Jurkat, Clone E6-1 (cell line): ENCODE data around the gene BRICD5.
A peak's percentile ranks its signal among the peaks of the same experiment; 100 is the strongest.
"Not testable (repeated sequence)": the region's sequence is repeated elsewhere in the genome, so short reads cannot be mapped to it uniquely, and the experiment has no call there.

ENCODE experiments used
- DNase-seq: peaks from one replicate; pipeline ENCODE4 v3.0.0-alpha.2; 2011; ENCODE audit warnings: low read depth, low spot score
- H3K4me3 ChIP-seq: 2 replicates; pipeline ENCODE4 v1.5.1; 2011; ENCODE audit warnings: mild to moderate bottlenecking, low read length, control low read depth, moderate library complexity

The BRICD5 gene

DNA sequence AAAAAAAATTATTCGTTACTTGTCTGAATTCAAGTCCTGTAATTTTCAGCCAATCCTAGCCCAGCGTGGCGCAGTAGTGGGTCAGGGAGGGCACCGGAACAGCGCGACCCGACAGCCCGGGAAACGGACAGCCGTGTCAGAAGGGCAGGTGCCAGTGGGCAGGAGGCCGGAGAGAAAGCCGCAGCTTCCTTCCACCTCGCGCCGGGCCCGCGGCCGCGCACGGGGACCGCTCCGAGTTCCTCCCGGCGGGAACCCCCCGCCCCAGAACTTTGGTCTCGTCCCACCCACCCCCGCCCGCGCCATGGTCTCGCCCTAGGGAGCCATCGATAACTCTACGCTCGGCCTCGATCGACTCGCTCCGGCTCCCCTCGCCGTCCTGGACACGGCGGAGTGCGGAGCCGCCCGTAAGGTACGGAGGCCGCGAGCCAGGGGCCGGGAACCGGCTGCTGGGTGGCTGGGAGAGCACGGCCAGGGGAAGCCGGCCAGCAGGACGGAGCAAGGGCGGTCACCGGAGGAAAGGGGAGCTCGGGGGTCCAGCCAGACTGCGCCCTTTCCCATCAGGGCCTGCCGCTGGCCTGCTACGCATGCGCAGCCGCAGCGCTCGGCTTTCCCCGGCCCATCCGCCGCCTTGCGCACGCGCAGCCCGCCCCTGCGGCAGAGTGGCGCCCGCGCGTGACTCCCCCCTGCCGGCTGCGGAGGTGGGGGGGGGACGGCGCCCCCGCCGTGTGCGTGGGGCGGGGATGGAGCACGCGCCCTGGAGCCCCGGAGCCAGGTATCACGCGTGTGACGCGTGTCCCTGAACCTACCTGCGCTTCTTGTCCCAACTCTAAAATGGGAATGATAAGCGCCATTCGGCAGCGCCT, 5.3 kb downstream of the BRICD5 start, which contains the start of gene MLST8:
MLST8 (plus strand) TSS at position 351 of the 863 bp plus-strand sequence. CDS start 632 bp downstream, outside the sequence.
- H3K4me3 ChIP-seq = peak within 1 kb of the TSS; percentile 88
- peak; percentile 86 for DNase-seq

DNA sequence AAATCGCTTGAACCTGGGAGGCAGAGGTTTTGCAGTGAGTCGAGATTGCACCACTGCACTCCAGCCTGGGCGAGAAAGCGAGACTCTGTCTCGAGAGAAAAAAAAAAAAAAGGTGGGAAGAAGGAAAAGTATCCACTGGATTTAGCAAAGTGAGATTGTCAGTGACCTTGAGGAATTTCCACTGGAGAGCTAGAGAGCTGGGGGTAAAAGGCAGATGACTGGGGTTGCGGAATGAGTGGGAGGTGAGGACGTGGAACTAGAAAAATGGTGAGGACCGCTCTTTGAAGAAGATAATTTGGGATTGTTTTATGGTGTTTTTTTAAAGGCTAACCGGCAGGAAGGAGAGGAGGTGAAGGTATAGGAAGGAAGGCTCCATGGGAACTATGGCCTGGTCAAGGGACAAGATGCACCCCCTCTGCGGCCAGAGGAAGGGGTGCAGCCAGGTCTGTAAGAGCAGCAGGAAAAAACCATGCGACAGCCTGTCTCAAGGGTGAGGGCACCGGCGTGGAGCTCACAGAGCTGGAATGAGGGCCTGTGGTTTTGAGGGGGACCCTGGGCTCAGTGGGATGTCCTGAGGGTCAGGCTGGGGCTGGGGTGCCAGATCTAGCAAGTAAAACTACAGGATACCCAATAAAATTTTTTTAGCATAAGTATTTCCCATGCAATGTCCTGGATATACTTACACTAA, 6.1 kb downstream of the BRICD5 start:
- DNase-seq = no peak
- H3K4me3 ChIP-seq = peak overlapping the region; percentile 88

GRCh38 chr16:2203119-2203688, 7.5 kb downstream of the BRICD5 start:
- not testable (repeated sequence) for H3K4me3 ChIP-seq, DNase-seq

GRCh38 chr16:2200313-2200712, 10.3 kb downstream of the BRICD5 start:
- DNase-seq = no peak
- no peak overlapping the region for H3K4me3 ChIP-seq

GRCh38 chr16:2199621-2200139, 11.0 kb downstream of the BRICD5 start:
- no peak overlapping the region for H3K4me3 ChIP-seq
- no peak for DNase-seq

GRCh38 chr16:2199095-2199494, 11.6 kb downstream of the BRICD5 start:
- DNase-seq = no peak
- no peak overlapping the region for H3K4me3 ChIP-seq

DNA sequence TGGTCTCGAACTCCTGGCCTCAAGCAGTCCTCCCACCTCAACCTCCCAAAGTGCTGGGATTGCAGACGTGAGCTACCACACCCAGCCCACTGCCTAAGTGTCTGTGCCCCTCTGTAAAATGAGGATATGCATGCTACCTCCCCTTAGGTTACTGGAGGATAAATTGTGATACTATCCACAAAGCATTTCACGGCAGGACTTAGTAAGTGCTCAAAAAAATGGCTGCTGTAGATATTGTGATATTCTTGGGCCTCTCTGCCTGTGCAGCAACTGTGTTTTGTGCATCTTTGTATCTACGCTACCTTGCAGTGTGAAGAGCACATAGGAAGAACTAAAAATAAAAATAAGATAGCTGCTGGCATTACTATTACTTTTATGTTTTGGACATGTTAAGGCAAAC, 12.4 kb downstream of the BRICD5 start:
- no peak for DNase-seq
- no peak overlapping the region for H3K4me3 ChIP-seq

GRCh38 chr16:2197765-2198164, 12.9 kb downstream of the BRICD5 start:
- DNase-seq = no peak
- no peak overlapping the region for H3K4me3 ChIP-seq

DNA sequence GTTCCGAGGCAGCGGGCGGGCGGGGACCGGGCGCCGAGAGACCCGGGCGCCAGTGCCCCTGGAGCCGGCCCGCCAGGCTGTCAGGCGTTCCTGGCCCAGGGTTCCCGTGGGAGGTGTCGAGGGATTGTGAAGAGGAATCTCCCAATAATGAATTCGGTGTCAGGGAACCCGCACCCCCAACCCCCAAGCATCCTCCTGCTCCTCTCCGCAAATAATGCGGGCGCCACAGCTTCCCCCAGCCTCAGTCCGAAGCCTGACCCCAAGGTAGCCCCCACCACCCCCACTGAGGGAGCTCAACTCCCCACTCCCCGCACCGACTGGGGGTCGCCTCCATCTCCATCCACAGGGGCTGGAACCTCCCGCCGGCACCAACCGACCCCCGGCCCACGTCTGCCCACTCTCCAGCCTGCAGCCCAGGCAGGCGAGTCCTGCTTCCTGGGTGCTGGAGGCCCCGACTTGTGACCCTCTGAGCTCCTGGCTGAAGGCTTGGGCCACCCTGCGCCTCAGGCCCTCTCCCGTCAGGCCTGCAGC, 13.6 kb downstream of the BRICD5 start:
- H3K4me3 ChIP-seq = no peak overlapping the region
- no peak for DNase-seq

- H3K4me3 ChIP-seq = peak within 1 kb of the TSS; percentile 34
- DNase-seq = no peak
Measured at GRCh38 chr16:2196162-2196980, 14.3 kb downstream of the BRICD5 start, which contains the start of gene CASKIN1. Gene CASKIN1, minus strand, starts transcription at chr16:2196605. Its CDS starts 173 bp downstream, at chr16:2196432.

DNA sequence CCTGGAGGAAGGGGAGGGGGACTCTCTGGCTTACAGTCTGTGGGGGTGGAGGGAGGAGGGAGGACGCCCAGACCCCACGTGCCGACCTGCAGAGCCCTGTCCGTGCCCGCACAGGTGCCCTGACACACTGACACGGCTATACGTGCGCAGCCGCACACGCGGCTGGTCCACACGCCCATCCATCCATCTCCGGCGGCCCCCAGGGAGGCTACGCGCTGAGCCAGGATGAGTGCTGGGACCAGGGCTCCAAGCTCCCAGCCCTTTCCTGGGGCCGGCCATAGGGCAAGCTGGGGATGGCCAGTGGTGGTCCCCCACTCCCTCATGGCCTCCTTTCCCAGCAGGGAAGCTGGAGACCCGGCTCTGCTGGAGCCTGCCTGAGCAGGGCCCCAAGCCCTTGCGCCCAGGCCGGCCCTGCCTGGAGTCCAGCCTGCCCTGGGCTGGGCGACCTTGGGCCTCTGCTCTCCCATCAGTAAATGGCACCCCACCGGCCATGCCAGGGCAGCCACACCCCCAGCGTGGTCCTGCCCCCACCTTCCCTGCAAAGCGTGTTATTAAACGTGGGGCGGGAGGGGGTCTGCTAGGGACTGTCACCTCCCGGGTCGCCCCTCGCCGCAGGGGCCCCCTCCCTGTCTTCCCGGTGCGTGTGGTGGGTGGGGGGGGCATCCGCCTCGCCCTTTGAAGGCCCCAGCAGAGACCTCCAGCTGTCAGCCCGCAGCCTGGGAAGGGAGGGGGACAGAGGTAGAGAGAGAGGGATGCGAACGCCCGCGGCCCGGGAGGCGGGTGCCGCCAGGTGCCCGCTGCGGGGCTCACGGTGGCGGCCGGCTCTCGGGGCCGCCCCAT, 15.1 kb downstream of the BRICD5 start:
- H3K4me3 ChIP-seq = peak overlapping the region; percentile 9
- DNase-seq = peak; percentile 26

- peak; percentile 49 for DNase-seq
- H3K4me3 ChIP-seq = no peak overlapping the region
Measured at GRCh38 chr16:2194852-2195321, 15.8 kb downstream of the BRICD5 start.

DNA sequence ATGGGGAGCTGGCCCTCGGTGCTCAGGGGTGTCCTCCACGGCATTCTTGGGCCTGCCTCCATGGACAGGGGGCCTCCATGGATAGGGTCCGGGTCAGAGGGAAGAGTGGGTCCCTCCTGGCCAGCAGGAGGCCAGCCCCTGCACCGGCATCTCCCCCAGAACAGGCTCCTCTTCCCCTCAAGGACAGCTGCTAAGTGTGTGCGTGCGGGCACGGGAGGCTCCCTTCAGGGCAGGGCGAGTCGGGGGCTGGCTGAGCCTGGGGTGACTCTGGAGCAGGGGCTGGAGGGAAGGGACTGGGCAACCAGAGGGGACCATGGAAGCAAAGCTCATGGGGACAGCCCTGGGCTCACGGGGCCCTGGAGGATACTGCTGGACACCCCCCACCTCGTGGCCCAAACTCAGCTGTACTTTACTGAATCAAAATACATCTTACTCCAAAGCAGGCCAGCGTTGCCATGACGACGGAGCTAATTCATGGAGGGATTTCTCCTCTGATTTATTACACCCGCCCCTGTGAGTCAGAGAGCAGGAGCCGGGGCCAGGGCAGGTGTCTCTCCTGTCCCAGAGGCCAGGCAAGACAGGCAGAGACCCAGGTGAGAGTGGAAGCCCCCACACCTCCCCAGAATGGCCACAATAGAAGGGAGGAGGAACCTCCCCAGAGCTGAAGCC, 16.4 kb downstream of the BRICD5 start:
- DNase-seq = no peak

DNA sequence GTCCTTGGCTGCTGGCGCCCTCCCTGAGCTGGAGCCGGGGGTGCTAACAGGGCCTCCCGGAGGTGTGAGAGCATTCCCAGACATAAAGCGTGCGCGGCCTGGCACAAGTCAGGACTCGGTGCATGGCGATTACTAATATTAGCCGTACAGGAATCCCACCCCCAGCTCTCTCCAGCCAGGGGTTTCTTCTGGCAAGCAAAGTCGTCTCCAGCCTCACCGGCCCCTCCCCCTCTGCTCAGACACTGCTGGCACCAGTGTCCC, 19.3 kb downstream of the BRICD5 start:
- no peak for DNase-seq
- H3K4me3 ChIP-seq = no peak overlapping the region

More for the DNA sequence above, 16.4 kb downstream of the BRICD5 start:
- H3K4me3 ChIP-seq = no peak overlapping the region

GRCh38 chr16:2190659-2191445, 19.8 kb downstream of the BRICD5 start:
- no peak overlapping the region for H3K4me3 ChIP-seq
- DNase-seq = no peak

DNA sequence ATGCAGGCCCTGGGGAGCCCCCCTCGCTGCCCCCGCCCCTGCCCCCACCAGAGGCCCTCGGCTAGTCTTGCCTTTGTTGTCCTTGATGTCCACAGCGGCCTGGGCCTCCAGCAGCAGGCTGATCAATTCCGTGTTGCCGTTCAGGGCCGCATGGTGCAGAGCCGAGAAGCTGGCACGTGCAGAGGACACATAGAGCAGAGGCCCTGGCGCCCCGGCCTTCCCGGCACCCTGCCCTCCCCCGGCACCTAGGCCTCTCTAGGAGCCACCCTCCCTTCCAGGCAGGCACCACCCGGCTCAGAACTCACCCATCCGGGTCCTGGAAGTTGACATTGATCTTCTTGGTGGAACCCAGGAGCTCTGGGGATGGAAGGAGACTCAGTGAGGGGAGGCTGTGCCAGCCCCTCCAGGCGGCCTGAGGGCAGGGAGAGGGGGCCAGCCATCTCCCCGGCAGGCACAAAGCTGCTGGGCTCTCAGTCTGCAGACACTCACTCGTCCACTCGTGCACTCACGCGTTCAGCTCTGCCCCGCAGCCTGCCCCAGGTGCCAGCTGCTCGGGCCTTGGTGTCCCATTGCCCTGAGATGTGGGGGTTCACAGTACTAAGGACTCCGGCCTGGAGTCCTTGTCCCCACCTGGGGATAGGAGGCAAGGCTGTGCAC, 20.5 kb downstream of the BRICD5 start:
- DNase-seq = no peak
- H3K4me3 ChIP-seq = no peak overlapping the region
